ENCODE measurements around the gene APOB. TPM values are rescaled to one million over a fixed set of nuclear protein-coding genes. Genes with fewer than 3 reads are reported as not detected.

Gene APOB
- total and polyA plus RNA-seq, 10 of the 15 experiments (the other 5 are each of a cell fraction or from before 2014, with no cell fraction given), result 1.4 TPM; not detected in 9

DNA sequence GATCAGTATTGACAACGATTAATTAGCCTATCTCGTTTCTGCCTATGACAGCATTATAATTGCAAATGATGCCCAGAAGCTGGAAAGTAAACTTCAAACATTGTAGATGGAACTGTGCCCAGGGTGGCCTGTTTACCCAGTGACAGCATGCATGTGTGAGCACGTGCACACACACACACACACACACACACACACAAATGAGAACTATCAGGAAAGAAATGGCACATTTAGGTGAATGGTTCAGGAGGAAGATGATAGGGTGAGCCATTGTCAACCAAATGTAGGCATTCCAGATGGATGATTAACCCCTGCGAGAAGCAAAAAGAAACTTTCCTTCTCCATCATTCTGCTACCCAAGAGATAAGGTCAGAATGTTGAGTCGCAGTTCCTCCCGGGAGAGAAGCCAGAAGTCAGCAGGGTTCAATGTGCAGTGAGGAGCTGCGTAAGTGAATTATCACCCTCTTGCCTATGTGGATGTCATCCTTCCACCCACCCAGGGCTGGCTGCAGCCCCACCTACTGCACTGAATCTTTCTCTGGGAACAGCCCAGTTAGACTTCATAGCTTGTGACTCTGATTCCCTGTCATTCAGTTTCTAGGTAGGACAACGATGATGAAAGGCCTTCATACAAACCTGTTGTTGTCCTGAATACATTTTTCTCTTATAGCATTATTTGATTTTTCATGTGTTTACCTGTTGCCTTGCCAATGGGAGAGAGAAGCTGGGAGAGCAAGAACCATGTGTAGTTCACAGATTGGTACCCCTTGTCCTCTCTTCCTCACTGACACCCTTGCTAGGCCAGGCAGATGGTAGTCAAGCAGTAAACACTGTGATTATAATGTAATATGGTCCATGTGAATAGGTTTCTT, 3.5 kb upstream of the APOB start:
- SMC1A ChIA-PET (ENCODE audit: uncharacterized antibody, unreplicated experiment), result interaction anchor here (0.8 to 1.5 kb wide), 2 partner anchors 28 to 270 kb away, joined by 3 to 5 read pairs; no protein-coding TSS in a partner anchor
- RAD21 ChIA-PET (ENCODE audit: unreplicated experiment), result interaction anchor here (1.2 to 1.3 kb wide), 3 partner anchors 69 to 270 kb away, joined by 3 to 4 read pairs (median 4); no protein-coding TSS in a partner anchor
- TF ChIP-seq, protein P1, sequence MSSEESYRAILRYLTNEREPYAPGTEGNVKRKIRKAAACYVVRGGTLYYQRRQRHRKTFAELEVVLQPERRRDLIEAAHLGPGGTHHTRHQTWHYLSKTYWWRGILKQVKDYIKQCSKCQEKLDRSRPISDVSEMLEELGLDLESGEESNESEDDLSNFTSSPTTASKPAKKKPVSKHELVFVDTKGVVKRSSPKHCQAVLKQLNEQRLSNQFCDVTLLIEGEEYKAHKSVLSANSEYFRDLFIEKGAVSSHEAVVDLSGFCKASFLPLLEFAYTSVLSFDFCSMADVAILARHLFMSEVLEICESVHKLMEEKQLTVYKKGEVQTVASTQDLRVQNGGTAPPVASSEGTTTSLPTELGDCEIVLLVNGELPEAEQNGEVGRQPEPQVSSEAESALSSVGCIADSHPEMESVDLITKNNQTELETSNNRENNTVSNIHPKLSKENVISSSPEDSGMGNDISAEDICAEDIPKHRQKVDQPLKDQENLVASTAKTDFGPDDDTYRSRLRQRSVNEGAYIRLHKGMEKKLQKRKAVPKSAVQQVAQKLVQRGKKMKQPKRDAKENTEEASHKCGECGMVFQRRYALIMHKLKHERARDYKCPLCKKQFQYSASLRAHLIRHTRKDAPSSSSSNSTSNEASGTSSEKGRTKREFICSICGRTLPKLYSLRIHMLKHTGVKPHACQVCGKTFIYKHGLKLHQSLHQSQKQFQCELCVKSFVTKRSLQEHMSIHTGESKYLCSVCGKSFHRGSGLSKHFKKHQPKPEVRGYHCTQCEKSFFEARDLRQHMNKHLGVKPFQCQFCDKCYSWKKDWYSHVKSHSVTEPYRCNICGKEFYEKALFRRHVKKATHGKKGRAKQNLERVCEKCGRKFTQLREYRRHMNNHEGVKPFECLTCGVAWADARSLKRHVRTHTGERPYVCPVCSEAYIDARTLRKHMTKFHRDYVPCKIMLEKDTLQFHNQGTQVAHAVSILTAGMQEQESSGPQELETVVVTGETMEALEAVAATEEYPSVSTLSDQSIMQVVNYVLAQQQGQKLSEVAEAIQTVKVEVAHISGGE (CRISPR knock-in tag; IDR thresholded peaks at IDR 0.05), result no peak
- TF ChIP-seq YBX1 (IDR thresholded peaks at IDR 0.05), result no peak
- TF ChIP-seq, protein P2, sequence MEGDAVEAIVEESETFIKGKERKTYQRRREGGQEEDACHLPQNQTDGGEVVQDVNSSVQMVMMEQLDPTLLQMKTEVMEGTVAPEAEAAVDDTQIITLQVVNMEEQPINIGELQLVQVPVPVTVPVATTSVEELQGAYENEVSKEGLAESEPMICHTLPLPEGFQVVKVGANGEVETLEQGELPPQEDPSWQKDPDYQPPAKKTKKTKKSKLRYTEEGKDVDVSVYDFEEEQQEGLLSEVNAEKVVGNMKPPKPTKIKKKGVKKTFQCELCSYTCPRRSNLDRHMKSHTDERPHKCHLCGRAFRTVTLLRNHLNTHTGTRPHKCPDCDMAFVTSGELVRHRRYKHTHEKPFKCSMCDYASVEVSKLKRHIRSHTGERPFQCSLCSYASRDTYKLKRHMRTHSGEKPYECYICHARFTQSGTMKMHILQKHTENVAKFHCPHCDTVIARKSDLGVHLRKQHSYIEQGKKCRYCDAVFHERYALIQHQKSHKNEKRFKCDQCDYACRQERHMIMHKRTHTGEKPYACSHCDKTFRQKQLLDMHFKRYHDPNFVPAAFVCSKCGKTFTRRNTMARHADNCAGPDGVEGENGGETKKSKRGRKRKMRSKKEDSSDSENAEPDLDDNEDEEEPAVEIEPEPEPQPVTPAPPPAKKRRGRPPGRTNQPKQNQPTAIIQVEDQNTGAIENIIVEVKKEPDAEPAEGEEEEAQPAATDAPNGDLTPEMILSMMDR (IDR thresholded peaks at IDR 0.05 in 2 of 3, conservative IDR thresholded peaks at IDR 0.05 in 1 of 3; ENCODE audit: control insufficient read depth in 2 of 3, extremely low read depth in 1 of 3, insufficient read depth in 1 of 3, low read depth in 3 of 3, low read length in 3 of 3), result no peak
- TF ChIP-seq, protein P3, sequence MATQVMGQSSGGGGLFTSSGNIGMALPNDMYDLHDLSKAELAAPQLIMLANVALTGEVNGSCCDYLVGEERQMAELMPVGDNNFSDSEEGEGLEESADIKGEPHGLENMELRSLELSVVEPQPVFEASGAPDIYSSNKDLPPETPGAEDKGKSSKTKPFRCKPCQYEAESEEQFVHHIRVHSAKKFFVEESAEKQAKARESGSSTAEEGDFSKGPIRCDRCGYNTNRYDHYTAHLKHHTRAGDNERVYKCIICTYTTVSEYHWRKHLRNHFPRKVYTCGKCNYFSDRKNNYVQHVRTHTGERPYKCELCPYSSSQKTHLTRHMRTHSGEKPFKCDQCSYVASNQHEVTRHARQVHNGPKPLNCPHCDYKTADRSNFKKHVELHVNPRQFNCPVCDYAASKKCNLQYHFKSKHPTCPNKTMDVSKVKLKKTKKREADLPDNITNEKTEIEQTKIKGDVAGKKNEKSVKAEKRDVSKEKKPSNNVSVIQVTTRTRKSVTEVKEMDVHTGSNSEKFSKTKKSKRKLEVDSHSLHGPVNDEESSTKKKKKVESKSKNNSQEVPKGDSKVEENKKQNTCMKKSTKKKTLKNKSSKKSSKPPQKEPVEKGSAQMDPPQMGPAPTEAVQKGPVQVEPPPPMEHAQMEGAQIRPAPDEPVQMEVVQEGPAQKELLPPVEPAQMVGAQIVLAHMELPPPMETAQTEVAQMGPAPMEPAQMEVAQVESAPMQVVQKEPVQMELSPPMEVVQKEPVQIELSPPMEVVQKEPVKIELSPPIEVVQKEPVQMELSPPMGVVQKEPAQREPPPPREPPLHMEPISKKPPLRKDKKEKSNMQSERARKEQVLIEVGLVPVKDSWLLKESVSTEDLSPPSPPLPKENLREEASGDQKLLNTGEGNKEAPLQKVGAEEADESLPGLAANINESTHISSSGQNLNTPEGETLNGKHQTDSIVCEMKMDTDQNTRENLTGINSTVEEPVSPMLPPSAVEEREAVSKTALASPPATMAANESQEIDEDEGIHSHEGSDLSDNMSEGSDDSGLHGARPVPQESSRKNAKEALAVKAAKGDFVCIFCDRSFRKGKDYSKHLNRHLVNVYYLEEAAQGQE (IDR thresholded peaks at IDR 0.05; ENCODE audit: low read depth, low read length), result no peak
- no peak for TF ChIP-seq DPF2 (IDR thresholded peaks at IDR 0.05)
- TF ChIP-seq MEF2B (IDR thresholded peaks at IDR 0.05; ENCODE audit: partially characterized antibody, poor library complexity, severe bottlenecking), result no peak
- TF ChIP-seq ZNF384 (IDR thresholded peaks at IDR 0.05; ENCODE audit: borderline replicate concordance, low read depth, low read length), result no peak
- no peak for TF ChIP-seq TCF12 (IDR thresholded peaks at IDR 0.05; ENCODE audit: low read depth, low read length)
- no peak for TF ChIP-seq BHLHE40 (IDR thresholded peaks at IDR 0.05; ENCODE audit: borderline replicate concordance in 1 of 2, low read depth in 2 of 2, low read length in 1 of 2)
- no peak for TF ChIP-seq GATAD2B (conservative IDR thresholded peaks at IDR 0.05; ENCODE audit: low read depth)
- no peak for TF ChIP-seq EED (IDR thresholded peaks at IDR 0.05; ENCODE audit: low read depth)

More for the DNA sequence above, 3.5 kb upstream of the APOB start:
- WGBS (ENCODE audit: insufficient coverage, insufficient replicate concordance, low lambda C conversion rate, missing lambda C conversion rate), result 30% methylated on average over 8 of the region's 8 CpGs
- H3K4me2 ChIP-seq (ENCODE audit: control insufficient read depth, insufficient read depth), result no peak overlapping the region
- H3K4me3 ChIP-seq, result no peak overlapping the region
- H4K20me1 ChIP-seq (ENCODE audit: control insufficient read depth, insufficient read depth), result no peaks in the 10 kb centered on the region
- no peaks in the 10 kb centered on the region for H3K79me2 ChIP-seq (ENCODE audit: control insufficient read depth, insufficient read depth, low read length)
- H3K9ac ChIP-seq (ENCODE audit: control insufficient read depth, insufficient read depth, low read length), result no peak overlapping the region
- in situ Hi-C loops (cut with MboI) (loop anchor here (5.0 kb wide), 2 partner anchors 70 to 265 kb away; no protein-coding TSS in a partner anchor), intact Hi-C loops (cut with micrococcal nuclease; ENCODE audit: unreplicated experiment) (no loop called here)
- no peaks in the 10 kb centered on the region for H3K4me1 ChIP-seq (ENCODE audit: control insufficient read depth, insufficient read depth, low read length)
- no peak overlapping the region for H2AFZ ChIP-seq (ENCODE audit: control insufficient read depth, low read depth, low read length)
- no peaks in the 10 kb centered on the region for H3K36me3 ChIP-seq (ENCODE audit: control insufficient read depth in 2 of 2, insufficient read depth in 2 of 2, low read length in 1 of 2)
- CTCF ChIA-PET, result interaction anchor here (1.7 to 1.9 kb wide), 3 partner anchors 70 to 270 kb away, joined by 4 to 6 read pairs (median 4); no protein-coding TSS in a partner anchor
- no peaks in the 10 kb centered on the region for H3K9me3 ChIP-seq (replicated peaks; ENCODE audit: control insufficient read depth, insufficient read depth, low read length)
- no peak for DNase-seq (ENCODE audit: low read depth, low spot score)
- no peak for ATAC-seq
- no peak for FAIRE-seq
- H3K27me3 ChIP-seq (replicated peaks in 1 of 2; ENCODE audit: control insufficient read depth in 2 of 2, insufficient read depth in 2 of 2, low read length in 1 of 2), result no peaks in the 10 kb centered on the region; a peak in 1 of 4 replicates
- H3K27ac ChIP-seq (ENCODE audit: control insufficient read depth, insufficient read depth), result no peak overlapping the region
- POLR2A ChIA-PET, result no interaction called here
- BruUV-seq (replicated peaks), result no TSS peak
